ENCODE data around the gene SERTAD2. TPM values are rescaled to one million over a fixed set of nuclear protein-coding genes. Genes with fewer than 3 reads are reported as not detected.
A peak's percentile ranks its signal among the peaks of the same experiment; 100 is the strongest.

SERTAD2 gene
- total RNA-seq, 1 donor from 2014 or later: 12.8 TPM

GRCh38 chr2:64602436-64602835 lies 51.3 kb downstream of the SERTAD2 start:
- DNase-seq: no peak
- intact Hi-C loops (cut with DNase I): no loop called here
- no peak for ATAC-seq (ENCODE audit: poor library complexity)

- ATAC-seq (ENCODE audit: poor library complexity) (no peak), DNase-seq (no peak)
- intact Hi-C loops (cut with DNase I): no loop called here
Observed at GRCh38 chr2:64601785-64602391, 51.8 kb downstream of the SERTAD2 start.

- intact Hi-C loops (cut with DNase I): no loop called here
- no peak for ATAC-seq (ENCODE audit: poor library complexity)
- no peak for DNase-seq
Observed at GRCh38 chr2:64601034-64601754, 52.5 kb downstream of the SERTAD2 start.

GRCh38 chr2:64599469-64599868 lies 54.2 kb downstream of the SERTAD2 start:
- peak; percentile 38 for ATAC-seq (ENCODE audit: poor library complexity)
- intact Hi-C loops (cut with DNase I): loop anchor here (5.0 kb wide), 1 partner anchor 268 kb away; no protein-coding TSS in a partner anchor
- no peak for DNase-seq

GRCh38 chr2:64598226-64598625 lies 55.5 kb downstream of the SERTAD2 start:
- DNase-seq (no peak), ATAC-seq (ENCODE audit: poor library complexity) (no peak)
- intact Hi-C loops (cut with DNase I): loop anchor here (5.0 kb wide), 1 partner anchor 269 kb away; no protein-coding TSS in a partner anchor

- ATAC-seq (ENCODE audit: poor library complexity): peak; percentile 31
- intact Hi-C loops (cut with DNase I): loop anchor here (5.0 kb wide), 1 partner anchor 272 kb away; no protein-coding TSS in a partner anchor
- no peak for DNase-seq
Observed at GRCh38 chr2:64595397-64596176, 58.1 kb downstream of the SERTAD2 start.

GRCh38 chr2:64594226-64594989 lies 59.3 kb downstream of the SERTAD2 start:
- DNase-seq (no peak), ATAC-seq (ENCODE audit: poor library complexity) (no peak)
- intact Hi-C loops (cut with DNase I): no loop called here

GRCh38 chr2:64593035-64593655 lies 60.6 kb downstream of the SERTAD2 start:
- ATAC-seq (ENCODE audit: poor library complexity): peak; percentile 73
- DNase-seq: peak; percentile 49
- intact Hi-C loops (cut with DNase I): no loop called here

- ATAC-seq (ENCODE audit: poor library complexity) (no peak), DNase-seq (no peak)
- intact Hi-C loops (cut with DNase I): no loop called here
Observed at GRCh38 chr2:64591188-64591587, 62.5 kb downstream of the SERTAD2 start.

GRCh38 chr2:64587561-64587960 lies 66.2 kb downstream of the SERTAD2 start:
- intact Hi-C loops (cut with DNase I): no loop called here
- ATAC-seq (ENCODE audit: poor library complexity) (no peak), DNase-seq (no peak)

GRCh38 chr2:64586883-64587481 lies 66.7 kb downstream of the SERTAD2 start:
- ATAC-seq (ENCODE audit: poor library complexity): peak; percentile 73
- no peak for DNase-seq
- intact Hi-C loops (cut with DNase I): no loop called here

- DNase-seq: no peak
- intact Hi-C loops (cut with DNase I): no loop called here
- ATAC-seq (ENCODE audit: poor library complexity): no peak
Observed at GRCh38 chr2:64586054-64586453, 67.7 kb downstream of the SERTAD2 start.

- no peak for ATAC-seq (ENCODE audit: poor library complexity)
- intact Hi-C loops (cut with DNase I): no loop called here
Observed at GRCh38 chr2:64582774-64583340, 70.9 kb downstream of the SERTAD2 start.

GRCh38 chr2:64581777-64582539 lies 71.8 kb downstream of the SERTAD2 start:
- intact Hi-C loops (cut with DNase I): no loop called here
- DNase-seq (no peak), ATAC-seq (ENCODE audit: poor library complexity) (no peak)

More at GRCh38 chr2:64582774-64583340, 70.9 kb downstream of the SERTAD2 start:
- no peak for DNase-seq
